ENCODE measurements around the gene SHTN1.

The SHTN1 gene

GRCh38 chr10:116853287-116853686 lies 151.7 kb downstream of the SHTN1 start:
- no peaks in the 10 kb centered on the region for H3K9me3 ChIP-seq (ENCODE audit: control insufficient read depth, low read length)
- H3K4me2 ChIP-seq (ENCODE audit: low read length): no peak overlapping the region
- TF ChIP-seq CTCF (IDR thresholded peaks at IDR 0.05): no peak
- no peak overlapping the region for H3K4me3 ChIP-seq (ENCODE audit: low read depth, low read length)
- H3K79me2 ChIP-seq: peaks cover 8% of the 10 kb centered on the region
- H2AFZ ChIP-seq: no peak overlapping the region
- H3K27me3 ChIP-seq (ENCODE audit: control insufficient read depth, insufficient read depth, low read length): no peaks in the 10 kb centered on the region
- H3K36me3 ChIP-seq (ENCODE audit: control insufficient read depth, insufficient read depth, low read length): no peaks in the 10 kb centered on the region
- H3K9ac ChIP-seq: no peak overlapping the region
- H3K27ac ChIP-seq: no peak overlapping the region
- peaks cover 22% of the 10 kb centered on the region for H3K4me1 ChIP-seq

- Histone ChIP-seq H3K79me2 (peaks cover 18% of the 10 kb centered on the region), H3K9me3 (ENCODE audit: control insufficient read depth, low read length) (no peaks in the 10 kb centered on the region), H3K27ac (no peak overlapping the region), H3K4me2 (ENCODE audit: low read length) (peak overlapping the region; percentile 10), H3K9ac (no peak overlapping the region), H3K4me3 (ENCODE audit: low read depth, low read length) (no peak overlapping the region), H3K36me3 (ENCODE audit: control insufficient read depth, insufficient read depth, low read length) (no peaks in the 10 kb centered on the region), H3K4me1 (peaks cover 24% of the 10 kb centered on the region), H2AFZ (peak overlapping the region; percentile 38), H3K27me3 (ENCODE audit: control insufficient read depth, insufficient read depth, low read length) (no peaks in the 10 kb centered on the region)
- no peak for TF ChIP-seq CTCF (IDR thresholded peaks at IDR 0.05)
Measured at GRCh38 chr10:116852246-116852645, 152.7 kb downstream of the SHTN1 start.

DNA sequence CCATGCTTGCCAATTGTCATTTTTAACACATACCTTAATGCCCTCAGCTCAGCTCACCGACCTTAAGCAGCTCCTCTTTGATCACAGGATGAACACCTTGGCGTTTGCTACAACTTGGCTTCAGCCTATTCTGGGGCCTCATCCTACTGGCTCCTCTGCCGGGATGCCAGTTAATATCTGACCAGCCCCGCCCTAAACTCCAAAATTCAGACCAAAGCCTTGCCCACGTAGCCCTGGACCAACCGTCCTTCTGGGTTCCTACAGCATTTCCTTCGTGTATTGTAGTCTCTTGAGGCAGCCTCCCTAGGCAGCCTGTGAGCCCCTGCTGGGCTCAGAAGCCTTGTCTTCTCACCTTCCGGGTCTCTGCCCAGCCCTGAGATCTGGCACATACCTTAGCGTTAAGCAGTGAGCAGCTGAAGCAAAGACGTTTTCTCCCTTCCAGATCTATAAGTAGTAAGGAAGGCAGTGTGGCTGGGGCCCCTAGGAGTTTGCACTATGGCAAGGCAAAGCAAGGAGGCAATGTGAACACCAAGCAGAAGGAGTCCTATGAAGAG lies 154.9 kb downstream of the SHTN1 start:
- Histone ChIP-seq H3K79me2 (peaks cover 30% of the 10 kb centered on the region), H3K27ac (peak overlapping the region; percentile 91)
- no peak for TF ChIP-seq CTCF (IDR thresholded peaks at IDR 0.05)

GRCh38 chr10:116849248-116850057 lies 155.5 kb downstream of the SHTN1 start, which contains the start of gene ENO4:
TSS of gene ENO4 (plus strand) at chr10:116849499. CDS start at chr10:116849567, 68 bp downstream.
- Histone ChIP-seq H3K36me3 (ENCODE audit: control insufficient read depth, insufficient read depth, low read length) (no peaks in the 10 kb centered on the region), H2AFZ (peak within 1 kb of the TSS; percentile 97), H3K27me3 (ENCODE audit: control insufficient read depth, insufficient read depth, low read length) (no peaks in the 10 kb centered on the region), H3K79me2 (peaks cover 34% of the 10 kb centered on the region), H3K4me2 (ENCODE audit: low read length) (peak within 1 kb of the TSS; percentile 77), H3K27ac (peak within 1 kb of the TSS; percentile 91), H3K4me1 (peaks cover 24% of the 10 kb centered on the region), H3K9me3 (ENCODE audit: control insufficient read depth, low read length) (no peaks in the 10 kb centered on the region), H3K9ac (peak within 1 kb of the TSS; percentile 82), H3K4me3 (ENCODE audit: low read depth, low read length) (peak within 1 kb of the TSS; percentile 77)
- TF ChIP-seq CTCF (IDR thresholded peaks at IDR 0.05): peak; percentile 11

More for the DNA sequence above, 154.9 kb downstream of the SHTN1 start:
- H3K9ac ChIP-seq: no peak overlapping the region
- no peaks in the 10 kb centered on the region for H3K9me3 ChIP-seq (ENCODE audit: control insufficient read depth, low read length)
- H3K4me2 ChIP-seq (ENCODE audit: low read length): peak overlapping the region; percentile 34
- no peaks in the 10 kb centered on the region for H3K36me3 ChIP-seq (ENCODE audit: control insufficient read depth, insufficient read depth, low read length)
- H3K4me1 ChIP-seq: peaks cover 24% of the 10 kb centered on the region
- no peaks in the 10 kb centered on the region for H3K27me3 ChIP-seq (ENCODE audit: control insufficient read depth, insufficient read depth, low read length)
- peak overlapping the region; percentile 97 for H2AFZ ChIP-seq
- H3K4me3 ChIP-seq (ENCODE audit: low read depth, low read length): peak overlapping the region; percentile 77

All from parathyroid adenoma (tissue), 2 donors.